Liver (tissue), 9 donors: ENCODE measurements around the gene PNMA8C. TPM values are rescaled to one million over a fixed set of nuclear protein-coding genes. Genes with fewer than 3 reads are reported as not detected.

Experiments
- DNase-seq: peaks from one replicate; pipeline ENCODE4 v3.0.0-alpha.2; 2017; ENCODE audit warnings: low spot score
- H3K27ac ChIP-seq, 2 donors: one replicate each; pipeline ENCODE4 v1.7.0; 2013; ENCODE audit warnings: inconsistent platforms in 2 of 2, low read length in 2 of 2, control low read depth in 1 of 2, low read depth in 1 of 2, mild to moderate bottlenecking in 1 of 2
- H3K27me3 ChIP-seq, 4 donors: one replicate each; pipeline versions ENCODE4 v1.6.1 to v1.7.0; 2013; ENCODE audit warnings: low read length in 3 of 4, inconsistent platforms in 1 of 4, mild to moderate bottlenecking in 1 of 4, moderate library complexity in 1 of 4; ENCODE audit not compliant: control insufficient read depth in 4 of 4, insufficient read depth in 4 of 4
- H3K36me3 ChIP-seq, 4 donors: one replicate each; pipeline versions ENCODE4 v1.6.1 to v1.7.0; 2013; ENCODE audit warnings: low read length in 3 of 4, mild to moderate bottlenecking in 3 of 4, low read depth in 1 of 4, moderate library complexity in 1 of 4; ENCODE audit not compliant: control insufficient read depth in 4 of 4, insufficient read depth in 3 of 4
- H3K4me1 ChIP-seq, 4 donors: one replicate each; pipeline versions ENCODE4 v1.6.1 to v1.7.0; 2013; ENCODE audit warnings: low read length in 3 of 4, mild to moderate bottlenecking in 3 of 4, moderate library complexity in 1 of 4; ENCODE audit not compliant: control insufficient read depth in 4 of 4, insufficient read depth in 4 of 4
- H3K4me3 ChIP-seq, 3 donors: one replicate each; pipeline versions ENCODE4 v1.6.1 to v1.7.0; 2013; ENCODE audit warnings: low read length in 3 of 3, control low read depth in 1 of 3, low read depth in 1 of 3, mild to moderate bottlenecking in 1 of 3
- H3K9ac ChIP-seq, 2 donors: one replicate each; pipeline ENCODE4 v1.7.0; 2013; ENCODE audit warnings: low read length in 2 of 2, mild to moderate bottlenecking in 2 of 2, moderate library complexity in 2 of 2, control low read depth in 1 of 2, low read depth in 1 of 2
- H3K9me3 ChIP-seq, 4 donors: one replicate each; pipeline versions ENCODE4 v1.6.1 to v1.7.0; 2013; ENCODE audit warnings: low read length in 3 of 4; ENCODE audit not compliant: control insufficient read depth in 4 of 4
- EGR1 ChIP-seq, 2 donors: IDR thresholded peaks; 2 replicates each; pipeline ENCODE4 v1.6.1; 2016 to 2018; ENCODE audit warnings: antibody characterized with exemption in 2 of 2, low read depth in 2 of 2
- FOXA1 ChIP-seq: IDR thresholded peaks from 2 replicates; pipeline ENCODE4 v1.6.1; 2016; ENCODE audit warnings: antibody characterized with exemption
- FOXA2 ChIP-seq: IDR thresholded peaks from 2 replicates; pipeline ENCODE4 v1.6.1; 2016; ENCODE audit warnings: antibody characterized with exemption
- GABPA ChIP-seq, 2 donors: IDR thresholded peaks in 1 of 2; conservative IDR thresholded peaks in 1 of 2; 2 replicates each; pipeline ENCODE4 v1.6.1; 2016; ENCODE audit warnings: antibody characterized with exemption in 2 of 2, mild to moderate bottlenecking in 1 of 2, moderate library complexity in 1 of 2
- HNF4A ChIP-seq, 2 donors: conservative IDR thresholded peaks; 2 replicates each; pipeline ENCODE4 v1.6.1; 2016; ENCODE audit warnings: antibody characterized with exemption in 2 of 2, mild to moderate bottlenecking in 2 of 2
- HNF4G ChIP-seq: IDR thresholded peaks from 2 replicates; pipeline ENCODE4 v1.6.1; 2016; ENCODE audit warnings: antibody characterized with exemption
- JUND ChIP-seq, 2 donors: IDR thresholded peaks; 2 replicates each; pipeline ENCODE4 v1.6.1; 2016; ENCODE audit warnings: antibody characterized with exemption in 2 of 2
- NR2F2 ChIP-seq: IDR thresholded peaks from 2 replicates; pipeline ENCODE4 v1.6.1; 2016; ENCODE audit warnings: antibody characterized with exemption
- RAD21 ChIP-seq, 2 donors: IDR thresholded peaks; 2 replicates each; pipeline ENCODE4 v1.6.1; 2016; ENCODE audit warnings: antibody characterized with exemption in 2 of 2, mild to moderate bottlenecking in 2 of 2
- RXRA ChIP-seq, 2 donors: IDR thresholded peaks; 2 replicates each; pipeline ENCODE4 v1.6.1; 2017 to 2018; ENCODE audit warnings: antibody characterized with exemption in 2 of 2, mild to moderate bottlenecking in 1 of 2
- SP1 ChIP-seq: IDR thresholded peaks from 2 replicates; pipeline ENCODE4 v1.6.1; 2018; ENCODE audit warnings: antibody characterized with exemption, mild to moderate bottlenecking
- TAF1 ChIP-seq: conservative IDR thresholded peaks from 2 replicates; pipeline ENCODE4 v1.6.1; 2016; ENCODE audit warnings: antibody characterized with exemption, mild to moderate bottlenecking
- YY1 ChIP-seq: IDR thresholded peaks from 2 replicates; pipeline ENCODE4 v1.6.1; 2016; ENCODE audit warnings: antibody characterized with exemption, mild to moderate bottlenecking
- WGBS: extraction: QIAGEN DNeasy Blood & Tissue Kit; methylation state at CpG from one replicate; pipeline ENCODE4 v1.1.7; 2013; 5-methylcytosine and 5-hydroxymethylcytosine counted together
- polyA plus RNA-seq, 2 donors: library from polyadenylated mRNA; stranded (reverse) in 1 of 2; unstranded in 1 of 2; fragments of 200-250 nt in 1 of 2; fragments of >200 nt in 1 of 2; fragmentation: Nextera tagmentation in 1 of 2; extraction: Ambion mirVana in 1 of 2; gene quantifications; one replicate each; pipeline versions ENCODE4 v1.2.1 to v1.2.3, GENCODE V29; 2013 to 2015
- total RNA-seq, 2 donors: library from RNA; depleted of rRNA; stranded (reverse); fragments of >200 nt; gene quantifications; one replicate each; pipeline ENCODE4 v1.2.3, GENCODE V29; 2014
- TF ChIP-seq, protein P1 (sequence below): IDR thresholded peaks from 2 replicates; pipeline ENCODE4 v1.6.1; 2016; ENCODE audit warnings: antibody characterized with exemption
- TF ChIP-seq, protein P2 (sequence below): IDR thresholded peaks from 2 replicates; pipeline ENCODE4 v1.6.1; 2016; ENCODE audit warnings: antibody characterized with exemption
- TF ChIP-seq, protein P3 (sequence below): fragments of 150-350 bp; IDR thresholded peaks from 2 replicates; pipeline ENCODE4 v1.5.1; 2017; ENCODE audit warnings: improper control_type of control experiment, low read depth, low read length; ENCODE audit not compliant: missing input control
- TF ChIP-seq, protein P4 (sequence below): IDR thresholded peaks from 2 replicates; pipeline ENCODE4 v1.6.1; 2016; ENCODE audit warnings: antibody characterized with exemption, mild to moderate bottlenecking
- donor health status: healthy.
- donor health status: healthy.
- donor health status: healthy.
- donor health status: healthy.
- donor health status: healthy.

The PNMA8C gene
- total and polyA plus RNA-seq, 4 donors = under 0.01 TPM; not detected in 3

DNA sequence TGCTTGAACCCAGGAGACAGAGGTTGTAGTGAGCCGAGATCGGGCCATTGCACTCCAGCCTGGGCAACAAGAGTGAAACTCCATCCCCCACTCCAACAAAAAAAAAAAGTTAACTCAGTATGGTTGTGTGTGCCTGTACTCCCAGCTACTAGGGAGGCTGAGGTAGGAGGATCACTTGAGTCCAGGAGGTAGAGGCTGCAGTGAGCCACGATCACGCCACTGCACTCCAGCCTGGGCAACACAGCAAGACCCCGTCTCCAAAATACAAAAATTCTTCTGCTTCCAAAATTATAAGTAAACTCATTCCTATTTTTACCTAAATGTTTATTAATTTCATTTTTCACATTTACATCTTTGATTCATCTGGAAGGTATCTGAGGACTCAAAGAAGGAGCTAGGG lies 28.2 kb upstream of the PNMA8C start (continued):
- TF ChIP-seq, protein P1, sequence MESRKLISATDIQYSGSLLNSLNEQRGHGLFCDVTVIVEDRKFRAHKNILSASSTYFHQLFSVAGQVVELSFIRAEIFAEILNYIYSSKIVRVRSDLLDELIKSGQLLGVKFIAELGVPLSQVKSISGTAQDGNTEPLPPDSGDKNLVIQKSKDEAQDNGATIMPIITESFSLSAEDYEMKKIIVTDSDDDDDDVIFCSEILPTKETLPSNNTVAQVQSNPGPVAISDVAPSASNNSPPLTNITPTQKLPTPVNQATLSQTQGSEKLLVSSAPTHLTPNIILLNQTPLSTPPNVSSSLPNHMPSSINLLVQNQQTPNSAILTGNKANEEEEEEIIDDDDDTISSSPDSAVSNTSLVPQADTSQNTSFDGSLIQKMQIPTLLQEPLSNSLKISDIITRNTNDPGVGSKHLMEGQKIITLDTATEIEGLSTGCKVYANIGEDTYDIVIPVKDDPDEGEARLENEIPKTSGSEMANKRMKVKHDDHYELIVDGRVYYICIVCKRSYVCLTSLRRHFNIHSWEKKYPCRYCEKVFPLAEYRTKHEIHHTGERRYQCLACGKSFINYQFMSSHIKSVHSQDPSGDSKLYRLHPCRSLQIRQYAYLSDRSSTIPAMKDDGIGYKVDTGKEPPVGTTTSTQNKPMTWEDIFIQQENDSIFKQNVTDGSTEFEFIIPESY = no peak
- TF ChIP-seq HNF4A (conservative IDR thresholded peaks at IDR 0.05) (no peak), RAD21 (IDR thresholded peaks at IDR 0.05) (no peak), EGR1 (IDR thresholded peaks at IDR 0.05; ENCODE audit: low read depth in 2 of 2) (no peak), YY1 (no peak), HNF4G (no peak)
- TF ChIP-seq, protein P2, sequence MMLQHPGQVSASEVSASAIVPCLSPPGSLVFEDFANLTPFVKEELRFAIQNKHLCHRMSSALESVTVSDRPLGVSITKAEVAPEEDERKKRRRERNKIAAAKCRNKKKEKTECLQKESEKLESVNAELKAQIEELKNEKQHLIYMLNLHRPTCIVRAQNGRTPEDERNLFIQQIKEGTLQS = no peak

DNA sequence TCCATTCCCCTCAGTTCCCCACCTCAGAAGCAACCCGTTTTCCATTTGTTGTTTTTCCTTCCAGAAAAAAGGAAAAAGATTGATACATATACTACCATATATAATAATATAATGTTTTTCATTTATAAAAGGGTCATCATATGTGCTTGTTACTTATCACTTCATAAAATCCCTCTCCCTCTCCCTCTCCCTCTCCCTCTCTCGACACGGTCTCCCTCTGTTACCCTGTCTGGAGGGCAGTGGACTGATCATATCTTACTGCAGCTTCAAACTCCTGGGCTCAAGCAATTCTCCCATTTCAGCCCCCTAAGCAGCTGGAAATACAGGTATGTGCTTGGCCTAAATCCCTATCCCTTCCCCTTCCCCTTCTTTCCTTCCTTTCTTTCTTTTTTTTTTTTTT lies 25.5 kb upstream of the PNMA8C start:
- Histone ChIP-seq H3K36me3 (no peaks in the 10 kb centered on the region), H3K9me3 (no peaks in the 10 kb centered on the region), H3K27me3 (no peaks in the 10 kb centered on the region), H3K4me3 (no peak overlapping the region), H3K4me1 (no peaks in the 10 kb centered on the region), H3K27ac (no peak overlapping the region), H3K9ac (no peak overlapping the region)
- no peak for TF ChIP-seq RXRA (IDR thresholded peaks at IDR 0.05)
- TF ChIP-seq NR2F2 = no peak
- TF ChIP-seq SP1 = no peak
- no peak for TF ChIP-seq HNF4G
- no peak for TF ChIP-seq EGR1 (IDR thresholded peaks at IDR 0.05; ENCODE audit: low read depth in 2 of 2)
- TF ChIP-seq GABPA (IDR thresholded peaks at IDR 0.05 in 1 of 2, conservative IDR thresholded peaks at IDR 0.05 in 1 of 2) = no peak
- TF ChIP-seq FOXA2 = no peak
- no peak for TF ChIP-seq YY1
- TF ChIP-seq, protein P1 = no peak
- TF ChIP-seq JUND (IDR thresholded peaks at IDR 0.05) = no peak
- TF ChIP-seq, protein P3, sequence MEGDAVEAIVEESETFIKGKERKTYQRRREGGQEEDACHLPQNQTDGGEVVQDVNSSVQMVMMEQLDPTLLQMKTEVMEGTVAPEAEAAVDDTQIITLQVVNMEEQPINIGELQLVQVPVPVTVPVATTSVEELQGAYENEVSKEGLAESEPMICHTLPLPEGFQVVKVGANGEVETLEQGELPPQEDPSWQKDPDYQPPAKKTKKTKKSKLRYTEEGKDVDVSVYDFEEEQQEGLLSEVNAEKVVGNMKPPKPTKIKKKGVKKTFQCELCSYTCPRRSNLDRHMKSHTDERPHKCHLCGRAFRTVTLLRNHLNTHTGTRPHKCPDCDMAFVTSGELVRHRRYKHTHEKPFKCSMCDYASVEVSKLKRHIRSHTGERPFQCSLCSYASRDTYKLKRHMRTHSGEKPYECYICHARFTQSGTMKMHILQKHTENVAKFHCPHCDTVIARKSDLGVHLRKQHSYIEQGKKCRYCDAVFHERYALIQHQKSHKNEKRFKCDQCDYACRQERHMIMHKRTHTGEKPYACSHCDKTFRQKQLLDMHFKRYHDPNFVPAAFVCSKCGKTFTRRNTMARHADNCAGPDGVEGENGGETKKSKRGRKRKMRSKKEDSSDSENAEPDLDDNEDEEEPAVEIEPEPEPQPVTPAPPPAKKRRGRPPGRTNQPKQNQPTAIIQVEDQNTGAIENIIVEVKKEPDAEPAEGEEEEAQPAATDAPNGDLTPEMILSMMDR = no peak
- TF ChIP-seq FOXA1 = no peak
- TF ChIP-seq TAF1 = no peak
- TF ChIP-seq, protein P4, sequence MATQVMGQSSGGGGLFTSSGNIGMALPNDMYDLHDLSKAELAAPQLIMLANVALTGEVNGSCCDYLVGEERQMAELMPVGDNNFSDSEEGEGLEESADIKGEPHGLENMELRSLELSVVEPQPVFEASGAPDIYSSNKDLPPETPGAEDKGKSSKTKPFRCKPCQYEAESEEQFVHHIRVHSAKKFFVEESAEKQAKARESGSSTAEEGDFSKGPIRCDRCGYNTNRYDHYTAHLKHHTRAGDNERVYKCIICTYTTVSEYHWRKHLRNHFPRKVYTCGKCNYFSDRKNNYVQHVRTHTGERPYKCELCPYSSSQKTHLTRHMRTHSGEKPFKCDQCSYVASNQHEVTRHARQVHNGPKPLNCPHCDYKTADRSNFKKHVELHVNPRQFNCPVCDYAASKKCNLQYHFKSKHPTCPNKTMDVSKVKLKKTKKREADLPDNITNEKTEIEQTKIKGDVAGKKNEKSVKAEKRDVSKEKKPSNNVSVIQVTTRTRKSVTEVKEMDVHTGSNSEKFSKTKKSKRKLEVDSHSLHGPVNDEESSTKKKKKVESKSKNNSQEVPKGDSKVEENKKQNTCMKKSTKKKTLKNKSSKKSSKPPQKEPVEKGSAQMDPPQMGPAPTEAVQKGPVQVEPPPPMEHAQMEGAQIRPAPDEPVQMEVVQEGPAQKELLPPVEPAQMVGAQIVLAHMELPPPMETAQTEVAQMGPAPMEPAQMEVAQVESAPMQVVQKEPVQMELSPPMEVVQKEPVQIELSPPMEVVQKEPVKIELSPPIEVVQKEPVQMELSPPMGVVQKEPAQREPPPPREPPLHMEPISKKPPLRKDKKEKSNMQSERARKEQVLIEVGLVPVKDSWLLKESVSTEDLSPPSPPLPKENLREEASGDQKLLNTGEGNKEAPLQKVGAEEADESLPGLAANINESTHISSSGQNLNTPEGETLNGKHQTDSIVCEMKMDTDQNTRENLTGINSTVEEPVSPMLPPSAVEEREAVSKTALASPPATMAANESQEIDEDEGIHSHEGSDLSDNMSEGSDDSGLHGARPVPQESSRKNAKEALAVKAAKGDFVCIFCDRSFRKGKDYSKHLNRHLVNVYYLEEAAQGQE = no peak
- TF ChIP-seq RAD21 (IDR thresholded peaks at IDR 0.05) = no peak
- WGBS = 44% methylated on average over 3 of the region's 3 CpGs
- DNase-seq = no peak
